Neural cell (in vitro differentiated cells): ENCODE measurements around the gene HLF. TPM values are rescaled to one million over a fixed set of nuclear protein-coding genes. Genes with fewer than 3 reads are reported as not detected.

Experiments used
- H2AFZ ChIP-seq: fragments of 200-600, 300-800 bp; sonication (generic), shearing (Covaris generic); 2 replicates; pipeline ENCODE4 v1.6.0; 2014; ENCODE audit warnings: low read depth, mild to moderate bottlenecking, antibody characterized with exemption, low read length, moderate library complexity
- H3F3A ChIP-seq: fragments of 200-600 bp; shearing (Covaris generic); 2 replicates; pipeline ENCODE4 v1.6.1; 2016; ENCODE audit warnings: mild to moderate bottlenecking, moderate library complexity, mixed read lengths, antibody characterized with exemption, low read length; ENCODE audit not compliant: insufficient read depth, poor library complexity, severe bottlenecking
- H3K27ac ChIP-seq: fragments of 200-600, 300-800 bp; sonication (generic), shearing (Covaris generic); 2 replicates; pipeline ENCODE4 v1.5.1; 2014; ENCODE audit warnings: mild to moderate bottlenecking, low read length, moderate library complexity
- H3K27me3 ChIP-seq: fragments of 300-800, 200-600 bp; sonication (generic), shearing (Covaris generic); 2 replicates; pipeline ENCODE4 v1.6.0; 2014; ENCODE audit warnings: mild to moderate bottlenecking, low read depth, low read length, moderate library complexity; ENCODE audit not compliant: insufficient read depth
- H3K36me3 ChIP-seq: fragments of 300-800, 200-600 bp; sonication (generic), shearing (Covaris generic); 2 replicates; pipeline ENCODE4 v1.5.1; 2014; ENCODE audit warnings: mild to moderate bottlenecking, antibody characterized with exemption, low read length, moderate library complexity; ENCODE audit not compliant: insufficient read depth
- H3K4me2 ChIP-seq: fragments of 300-800, 200-600 bp; sonication (generic), shearing (Covaris generic); 2 replicates; pipeline ENCODE4 v1.6.0; 2014; ENCODE audit warnings: mild to moderate bottlenecking, low read length
- H3K4me3 ChIP-seq: fragments of 300-800, 200-600 bp; sonication (generic), shearing (Covaris generic); 2 replicates; pipeline ENCODE4 v1.5.1; 2014; ENCODE audit warnings: mild to moderate bottlenecking, low read length, moderate library complexity
- H3K79me2 ChIP-seq: fragments of 200-600 bp; shearing (Covaris generic); replicated peaks from 2 replicates; pipeline ENCODE4 v1.6.0; 2014; ENCODE audit warnings: mild to moderate bottlenecking, low read length, moderate library complexity; ENCODE audit not compliant: insufficient read depth
- H3K9ac ChIP-seq: fragments of 300-800, 200-600 bp; sonication (generic), shearing (Covaris generic); 2 replicates; pipeline ENCODE4 v1.6.1; 2016; ENCODE audit warnings: mild to moderate bottlenecking, low read length, mixed read lengths
- H3K9me2 ChIP-seq: fragments of 200-600 bp; shearing (Covaris generic); 2 replicates; pipeline ENCODE4 v1.6.1; 2016; ENCODE audit warnings: mild to moderate bottlenecking, low read length, mixed read lengths; ENCODE audit not compliant: insufficient read depth
- H3K9me3 ChIP-seq: fragments of 200-600, 300-800 bp; sonication (generic), shearing (Covaris generic); 2 replicates; pipeline ENCODE4 v1.6.1; 2016; ENCODE audit warnings: mild to moderate bottlenecking, mixed run types, low read length, moderate library complexity, mixed read lengths
- H4K20me1 ChIP-seq: fragments of 200-600 bp; shearing (Covaris generic); 2 replicates; pipeline ENCODE4 v1.6.1; 2016; ENCODE audit warnings: mild to moderate bottlenecking, mixed run types; ENCODE audit not compliant: insufficient read depth
- EP300 ChIP-seq: fragments of 450-650 bp; conservative IDR thresholded peaks from 2 replicates; pipeline ENCODE4 v1.6.1; 2014; ENCODE audit warnings: antibody characterized with exemption, mild to moderate bottlenecking, moderate library complexity; ENCODE audit not compliant: poor library complexity, severe bottlenecking
- EZH2 ChIP-seq: fragments of 200-600, 300-800 bp; shearing (Covaris generic), sonication (generic); IDR thresholded peaks from 2 replicates; pipeline ENCODE4 v1.6.1; 2014; ENCODE audit warnings: antibody characterized with exemption, low read length, borderline replicate concordance, mild to moderate bottlenecking; ENCODE audit not compliant: insufficient read depth, poor library complexity, severe bottlenecking
- MXI1 ChIP-seq: fragments of 450-650 bp; conservative IDR thresholded peaks from 2 replicates; pipeline ENCODE4 v1.6.1; 2014; ENCODE audit warnings: antibody characterized with exemption, mild to moderate bottlenecking; ENCODE audit not compliant: poor library complexity, severe bottlenecking
- POLR2AphosphoS5 ChIP-seq: IDR thresholded peaks from 2 replicates; pipeline ENCODE4 v1.6.1; 2012
- RAD21 ChIP-seq: fragments of 450-650 bp; conservative IDR thresholded peaks from 2 replicates; pipeline ENCODE4 v1.6.1; 2014; ENCODE audit warnings: antibody characterized with exemption, mild to moderate bottlenecking, moderate library complexity
- SMC3 ChIP-seq: fragments of 450-650 bp; conservative IDR thresholded peaks from 2 replicates; pipeline ENCODE4 v1.6.1; 2014; ENCODE audit warnings: antibody characterized with exemption, mild to moderate bottlenecking, moderate library complexity; ENCODE audit not compliant: poor library complexity
- TAF1 ChIP-seq: IDR thresholded peaks from 2 replicates; pipeline ENCODE4 v1.6.1; 2012; ENCODE audit warnings: low read depth
- polyA plus RNA-seq: library from polyadenylated mRNA; depleted of rRNA; stranded (reverse); fragments of >200 nt; gene quantifications from 2 replicates; pipeline ENCODE4 v1.2.3, GENCODE V29; 2014
- TF ChIP-seq, protein P1 (sequence below): IDR thresholded peaks from 2 replicates; pipeline ENCODE4 v1.6.1; 2012; ENCODE audit warnings: borderline replicate concordance
- TF ChIP-seq, protein P2 (sequence below): fragments of 450-650 bp; IDR thresholded peaks from 2 replicates; pipeline ENCODE4 v1.5.1; 2014; ENCODE audit warnings: antibody characterized with exemption, mild to moderate bottlenecking, moderate library complexity; ENCODE audit not compliant: poor library complexity, severe bottlenecking

Gene HLF
- polyA plus RNA-seq, 1 donor from 2014 or later: 0.71 TPM

DNA sequence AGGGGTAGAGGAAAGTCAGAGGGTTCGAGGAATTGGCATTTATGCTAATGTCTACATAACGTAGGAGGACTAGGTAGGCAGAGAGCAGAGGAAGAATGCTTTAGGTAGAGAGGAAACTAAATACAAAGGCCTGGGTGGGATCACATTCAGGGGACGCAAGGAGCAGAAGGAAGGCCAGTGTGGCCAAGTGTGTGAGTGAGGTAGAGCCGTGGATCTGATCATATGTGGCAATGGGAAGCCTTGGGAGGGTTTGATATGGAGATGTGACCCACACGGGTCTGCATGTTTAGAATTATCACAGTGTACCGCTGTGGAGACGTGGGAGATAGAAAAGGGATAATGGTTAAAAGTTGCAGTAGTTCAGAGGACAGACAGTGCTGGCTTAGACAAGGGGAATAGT, 43.1 kb downstream of the HLF start:
- Histone ChIP-seq H3K9me2 (no peaks in the 10 kb centered on the region), H3F3A (no peaks in the 10 kb centered on the region), H3K36me3 (no peaks in the 10 kb centered on the region), H3K27ac (no peak overlapping the region), H2AFZ (no peak overlapping the region), H3K4me2 (no peak overlapping the region), H3K9ac (no peak overlapping the region), H4K20me1 (no peaks in the 10 kb centered on the region), H3K79me2 (no peaks in the 10 kb centered on the region), H3K9me3 (no peaks in the 10 kb centered on the region), H3K27me3 (no peaks in the 10 kb centered on the region), H3K4me3 (no peak overlapping the region)
- TF ChIP-seq SMC3: no peak
- no peak for TF ChIP-seq POLR2AphosphoS5
- no peak for TF ChIP-seq EZH2
- TF ChIP-seq, protein P1, sequence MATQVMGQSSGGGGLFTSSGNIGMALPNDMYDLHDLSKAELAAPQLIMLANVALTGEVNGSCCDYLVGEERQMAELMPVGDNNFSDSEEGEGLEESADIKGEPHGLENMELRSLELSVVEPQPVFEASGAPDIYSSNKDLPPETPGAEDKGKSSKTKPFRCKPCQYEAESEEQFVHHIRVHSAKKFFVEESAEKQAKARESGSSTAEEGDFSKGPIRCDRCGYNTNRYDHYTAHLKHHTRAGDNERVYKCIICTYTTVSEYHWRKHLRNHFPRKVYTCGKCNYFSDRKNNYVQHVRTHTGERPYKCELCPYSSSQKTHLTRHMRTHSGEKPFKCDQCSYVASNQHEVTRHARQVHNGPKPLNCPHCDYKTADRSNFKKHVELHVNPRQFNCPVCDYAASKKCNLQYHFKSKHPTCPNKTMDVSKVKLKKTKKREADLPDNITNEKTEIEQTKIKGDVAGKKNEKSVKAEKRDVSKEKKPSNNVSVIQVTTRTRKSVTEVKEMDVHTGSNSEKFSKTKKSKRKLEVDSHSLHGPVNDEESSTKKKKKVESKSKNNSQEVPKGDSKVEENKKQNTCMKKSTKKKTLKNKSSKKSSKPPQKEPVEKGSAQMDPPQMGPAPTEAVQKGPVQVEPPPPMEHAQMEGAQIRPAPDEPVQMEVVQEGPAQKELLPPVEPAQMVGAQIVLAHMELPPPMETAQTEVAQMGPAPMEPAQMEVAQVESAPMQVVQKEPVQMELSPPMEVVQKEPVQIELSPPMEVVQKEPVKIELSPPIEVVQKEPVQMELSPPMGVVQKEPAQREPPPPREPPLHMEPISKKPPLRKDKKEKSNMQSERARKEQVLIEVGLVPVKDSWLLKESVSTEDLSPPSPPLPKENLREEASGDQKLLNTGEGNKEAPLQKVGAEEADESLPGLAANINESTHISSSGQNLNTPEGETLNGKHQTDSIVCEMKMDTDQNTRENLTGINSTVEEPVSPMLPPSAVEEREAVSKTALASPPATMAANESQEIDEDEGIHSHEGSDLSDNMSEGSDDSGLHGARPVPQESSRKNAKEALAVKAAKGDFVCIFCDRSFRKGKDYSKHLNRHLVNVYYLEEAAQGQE: no peak
- TF ChIP-seq RAD21: no peak
- TF ChIP-seq TAF1: no peak
- TF ChIP-seq, protein P2, sequence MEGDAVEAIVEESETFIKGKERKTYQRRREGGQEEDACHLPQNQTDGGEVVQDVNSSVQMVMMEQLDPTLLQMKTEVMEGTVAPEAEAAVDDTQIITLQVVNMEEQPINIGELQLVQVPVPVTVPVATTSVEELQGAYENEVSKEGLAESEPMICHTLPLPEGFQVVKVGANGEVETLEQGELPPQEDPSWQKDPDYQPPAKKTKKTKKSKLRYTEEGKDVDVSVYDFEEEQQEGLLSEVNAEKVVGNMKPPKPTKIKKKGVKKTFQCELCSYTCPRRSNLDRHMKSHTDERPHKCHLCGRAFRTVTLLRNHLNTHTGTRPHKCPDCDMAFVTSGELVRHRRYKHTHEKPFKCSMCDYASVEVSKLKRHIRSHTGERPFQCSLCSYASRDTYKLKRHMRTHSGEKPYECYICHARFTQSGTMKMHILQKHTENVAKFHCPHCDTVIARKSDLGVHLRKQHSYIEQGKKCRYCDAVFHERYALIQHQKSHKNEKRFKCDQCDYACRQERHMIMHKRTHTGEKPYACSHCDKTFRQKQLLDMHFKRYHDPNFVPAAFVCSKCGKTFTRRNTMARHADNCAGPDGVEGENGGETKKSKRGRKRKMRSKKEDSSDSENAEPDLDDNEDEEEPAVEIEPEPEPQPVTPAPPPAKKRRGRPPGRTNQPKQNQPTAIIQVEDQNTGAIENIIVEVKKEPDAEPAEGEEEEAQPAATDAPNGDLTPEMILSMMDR: no peak
- TF ChIP-seq EP300: no peak
- no peak for TF ChIP-seq MXI1

DNA sequence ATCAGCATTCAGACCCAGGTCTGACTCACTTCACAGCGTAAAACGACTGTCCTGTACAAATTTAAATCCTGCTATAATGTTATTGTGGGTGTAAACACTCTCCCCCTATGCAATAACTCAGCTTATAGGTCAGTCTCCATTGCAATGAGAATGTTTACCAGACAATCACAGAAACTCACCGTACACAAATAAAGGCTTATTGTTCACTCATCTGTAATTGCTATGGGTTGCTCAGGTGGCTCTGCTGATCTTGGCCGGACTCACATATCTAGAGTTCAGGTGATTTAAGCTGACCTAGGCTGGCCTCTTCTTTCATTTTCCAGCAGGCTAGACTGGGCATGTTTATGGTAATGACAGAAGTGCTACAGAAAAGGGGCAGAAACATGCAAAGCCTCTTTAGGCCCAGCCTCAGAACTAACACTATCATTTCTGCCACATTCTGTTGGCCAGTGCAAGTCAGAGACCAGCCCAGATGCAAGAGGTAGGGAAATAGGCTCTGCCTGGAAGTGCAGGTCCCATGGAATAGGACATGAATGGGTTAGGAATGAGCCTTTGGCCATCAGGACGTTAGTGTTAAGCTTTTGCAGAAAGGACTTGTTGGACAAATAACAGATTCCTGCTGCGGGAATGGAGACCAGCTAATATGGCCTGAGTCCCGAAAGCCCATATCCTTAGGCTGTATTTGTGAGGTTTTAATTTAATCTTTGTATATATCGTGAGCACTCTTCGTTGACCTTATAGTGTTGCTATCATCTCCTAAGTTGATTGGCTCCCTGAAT, 44.0 kb downstream of the HLF start:
- no peak overlapping the region for H3K27ac ChIP-seq
- no peak overlapping the region for H3K4me3 ChIP-seq
- H2AFZ ChIP-seq: no peak overlapping the region
- no peaks in the 10 kb centered on the region for H3K9me2 ChIP-seq
- no peaks in the 10 kb centered on the region for H3K9me3 ChIP-seq
- no peaks in the 10 kb centered on the region for H3K79me2 ChIP-seq
- H3F3A ChIP-seq: no peaks in the 10 kb centered on the region
- H3K27me3 ChIP-seq: no peaks in the 10 kb centered on the region
- H3K4me2 ChIP-seq: no peak overlapping the region
- no peaks in the 10 kb centered on the region for H3K36me3 ChIP-seq
- no peak overlapping the region for H3K9ac ChIP-seq
- no peaks in the 10 kb centered on the region for H4K20me1 ChIP-seq
- TF ChIP-seq EZH2 (no peak), TAF1 (no peak), MXI1 (no peak), RAD21 (no peak), POLR2AphosphoS5 (no peak)
